HEK293T (cell line): ENCODE measurements around the gene RDH12.

ENCODE experiments used
- CTCF ChIA-PET: fragments of 350-600 bp; formaldehyde crosslinking; extraction: SDS; loops from one replicate; lab custom pipeline; 2021; ENCODE audit warnings: antibody characterized with exemption, inconsistent platforms; lab: Yijun Ruan, JAX
- POLR2A ChIA-PET: fragments of 350-600 bp; formaldehyde crosslinking; extraction: SDS; loops from one replicate; lab custom pipeline; 2020; ENCODE audit warnings: antibody characterized with exemption, inconsistent platforms; lab: Yijun Ruan, JAX
- DNase-seq: peaks from one replicate; pipeline ENCODE4 v3.0.0; 2012; ENCODE audit warnings: mixed read lengths; ENCODE audit errors: extremely low spot score
- ARNT ChIP-seq: fragments of 450-650 bp; IDR thresholded peaks from 2 replicates; pipeline ENCODE4 v1.6.1; 2017; ENCODE audit warnings: mild to moderate bottlenecking
- BHLHE40 ChIP-seq: fragments of 450-650 bp; IDR thresholded peaks from 2 replicates; pipeline ENCODE4 v1.6.1; 2016; ENCODE audit warnings: mild to moderate bottlenecking, moderate library complexity, borderline replicate concordance
- CTBP1 ChIP-seq: fragments of 450-650 bp; IDR thresholded peaks from 2 replicates; pipeline ENCODE4 v1.6.1; 2016; ENCODE audit warnings: borderline replicate concordance
- ELF4 ChIP-seq: fragments of 450-650 bp; IDR thresholded peaks from 2 replicates; pipeline ENCODE4 v1.6.1; 2017; ENCODE audit warnings: antibody characterized with exemption
- FOXA1 ChIP-seq: fragments of 450-650 bp; IDR thresholded peaks from 2 replicates; pipeline ENCODE4 v1.6.1; 2016; ENCODE audit warnings: mild to moderate bottlenecking
- FOXK2 ChIP-seq: fragments of 450-650 bp; IDR thresholded peaks from 2 replicates; pipeline ENCODE4 v1.6.1; 2016; ENCODE audit warnings: mild to moderate bottlenecking
- FOXM1 ChIP-seq: fragments of 450-650 bp; IDR thresholded peaks from 2 replicates; pipeline ENCODE4 v1.6.1; 2017; ENCODE audit warnings: mild to moderate bottlenecking, borderline replicate concordance
- HDGF ChIP-seq: fragments of 450-650 bp; IDR thresholded peaks from 2 replicates; pipeline ENCODE4 v1.6.1; 2017; ENCODE audit warnings: antibody characterized with exemption, borderline replicate concordance
- L3MBTL2 ChIP-seq: fragments of 450-650 bp; conservative IDR thresholded peaks from 2 replicates; pipeline ENCODE4 v1.6.1; 2016; ENCODE audit warnings: mild to moderate bottlenecking
- LEF1 ChIP-seq: fragments of 450-650 bp; IDR thresholded peaks from 2 replicates; pipeline ENCODE4 v1.6.1; 2017; ENCODE audit warnings: mild to moderate bottlenecking, borderline replicate concordance
- NFRKB ChIP-seq: fragments of 450-650 bp; IDR thresholded peaks from 2 replicates; pipeline ENCODE4 v1.6.1; 2016; ENCODE audit warnings: mild to moderate bottlenecking, moderate library complexity
- PKNOX1 ChIP-seq: fragments of 450-650 bp; IDR thresholded peaks from 2 replicates; pipeline ENCODE4 v1.6.1; 2016
- SP1 ChIP-seq: fragments of 450-650 bp; IDR thresholded peaks from 2 replicates; pipeline ENCODE4 v1.6.1; 2017
- SUZ12 ChIP-seq: fragments of 450-650 bp; IDR thresholded peaks from 2 replicates; pipeline ENCODE4 v1.6.1; 2016; ENCODE audit warnings: mild to moderate bottlenecking
- TARDBP ChIP-seq: fragments of 450-650 bp; IDR thresholded peaks from 2 replicates; pipeline ENCODE4 v1.6.1; 2016
- ZNF384 ChIP-seq: fragments of 450-650 bp; IDR thresholded peaks from 2 replicates; pipeline ENCODE4 v1.6.1; 2016

Gene RDH12

GRCh38 chr14:67736771-67737170 lies 35.1 kb downstream of the RDH12 start:
- CTCF ChIA-PET, result no interaction called here

GRCh38 chr14:67738740-67739504 lies 37.2 kb downstream of the RDH12 start:
- CTCF ChIA-PET, result no interaction called here
- POLR2A ChIA-PET, result no interaction called here
- TF ChIP-seq ZNF384, result no peak
- TF ChIP-seq ELF4, result no peak
- no peak for DNase-seq

More at GRCh38 chr14:67736771-67737170, 35.1 kb downstream of the RDH12 start:
- POLR2A ChIA-PET, result no interaction called here
- TF ChIP-seq SP1 (no peak), HDGF (no peak), CTBP1 (no peak), FOXK2 (no peak), ELF4 (no peak), ARNT (no peak), BHLHE40 (no peak), TARDBP (no peak)
- DNase-seq, result no peak

GRCh38 chr14:67744046-67744445 lies 42.4 kb downstream of the RDH12 start:
- ChIA-PET POLR2A (no interaction called here), CTCF (no interaction called here)
- TF ChIP-seq FOXK2, result no peak
- TF ChIP-seq ARNT, result no peak
- no peak for TF ChIP-seq NFRKB
- no peak for TF ChIP-seq ELF4
- TF ChIP-seq LEF1, result no peak
- TF ChIP-seq FOXA1, result no peak
- no peak for DNase-seq

GRCh38 chr14:67746927-67747326 lies 45.2 kb downstream of the RDH12 start:
- TF ChIP-seq HDGF (no peak), FOXK2 (no peak), NFRKB (no peak), PKNOX1 (no peak), TARDBP (no peak), CTBP1 (no peak), LEF1 (no peak), SUZ12 (no peak), ARNT (no peak), BHLHE40 (no peak)
- no peak for DNase-seq
- ChIA-PET POLR2A (no interaction called here), CTCF (no interaction called here)

- CTCF ChIA-PET, result no interaction called here
- POLR2A ChIA-PET, result no interaction called here
- DNase-seq, result no peak
- TF ChIP-seq ZNF384, result no peak
- no peak for TF ChIP-seq ELF4
- no peak for TF ChIP-seq SP1
- no peak for TF ChIP-seq PKNOX1
- no peak for TF ChIP-seq SUZ12
- no peak for TF ChIP-seq L3MBTL2
- TF ChIP-seq FOXA1, result no peak
- TF ChIP-seq NFRKB, result no peak
- no peak for TF ChIP-seq HDGF
- no peak for TF ChIP-seq FOXM1
- TF ChIP-seq BHLHE40, result no peak
- TF ChIP-seq CTBP1, result no peak
- TF ChIP-seq LEF1, result no peak
Measured at GRCh38 chr14:67748312-67748711, 46.6 kb downstream of the RDH12 start.

- no peak for TF ChIP-seq BHLHE40
- no peak for TF ChIP-seq PKNOX1
- no peak for TF ChIP-seq ELF4
- no peak for TF ChIP-seq LEF1
- TF ChIP-seq ARNT, result no peak
- no peak for TF ChIP-seq SP1
- TF ChIP-seq NFRKB, result no peak
- TF ChIP-seq FOXA1, result no peak
- TF ChIP-seq FOXK2, result no peak
- TF ChIP-seq HDGF, result no peak
- no peak for TF ChIP-seq TARDBP
- no peak for TF ChIP-seq FOXM1
- TF ChIP-seq ZNF384, result no peak
- no peak for TF ChIP-seq SUZ12
- no peak for TF ChIP-seq L3MBTL2
- TF ChIP-seq CTBP1, result no peak
- ChIA-PET POLR2A (no interaction called here), CTCF (no interaction called here)
- no peak for DNase-seq
Measured at GRCh38 chr14:67749341-67750084, 47.8 kb downstream of the RDH12 start.
